Body of pancreas (tissue), 4 donors: ENCODE results near the gene PLA2G4B. TPM values are rescaled to one million over a fixed set of nuclear protein-coding genes. Genes with fewer than 3 reads are reported as not detected.

Experiments used
- ATAC-seq: fragments of 150-250 bp; one replicate; pipeline ENCODE4 v1.9.1; 2016
- DNase-seq, 4 donors: peaks; one replicate each; pipeline ENCODE4 v3.0.0-alpha.2; 2019
- H3K27ac ChIP-seq, 4 donors: fragments of 200-600 bp; sonication (generic); 1 replicate in 3 of 4; 2 replicates in 1 of 4; pipeline versions ENCODE4 v1.5.1 to v1.6.1; 2016 to 2019; ENCODE audit warnings: mild to moderate bottlenecking in 1 of 4, mixed read lengths in 1 of 4, moderate library complexity in 1 of 4
- H3K27me3 ChIP-seq, 2 donors: fragments of 200-600 bp; sonication (generic); one replicate each; pipeline ENCODE4 v1.6.0; 2016; ENCODE audit warnings: mild to moderate bottlenecking in 1 of 2
- H3K36me3 ChIP-seq, 2 donors: fragments of 200-600 bp; sonication (generic); replicated peaks in 1 of 2; 2 replicates each; pipeline ENCODE4 v1.5.1; 2016; ENCODE audit warnings: low read depth in 2 of 2; ENCODE audit not compliant: insufficient read depth in 1 of 2
- H3K4me1 ChIP-seq: fragments of 200-600 bp; sonication (generic); one replicate; pipeline ENCODE4 v1.6.0; 2016
- H3K4me3 ChIP-seq, 2 donors: fragments of 200-600 bp; sonication (generic); 1 replicate in 1 of 2; 2 replicates in 1 of 2; pipeline ENCODE4 v1.5.1; 2016 to 2019
- H3K9me3 ChIP-seq, 3 donors: fragments of 200-600 bp; sonication (generic); 1 replicate in 2 of 3; 2 replicates in 1 of 3; pipeline ENCODE4 v1.5.1; 2016
- POLR2A ChIP-seq, 3 donors: fragments of 450-650 bp; IDR thresholded peaks; one replicate each; pipeline ENCODE4 v1.6.1; 2016; ENCODE audit warnings: antibody characterized with exemption in 3 of 3, mild to moderate bottlenecking in 2 of 3
- WGBS, 2 donors: methylation state at CpG; one replicate each; pipeline ENCODE4 v1.1.5; 2017; 5-methylcytosine and 5-hydroxymethylcytosine counted together
- intact Hi-C: fragments of 100-400 bp; cut with DNase I; formaldehyde crosslinking; loops from one replicate; pipeline ENCODE4 v1.15.1; 2023
- total RNA-seq, 2 donors: library from RNA; depleted of rRNA; stranded (reverse); fragments of >200 nt; gene quantifications; one replicate each; pipeline ENCODE4 v1.1.0, GENCODE V29; 2016
- TF ChIP-seq, protein P1 (sequence below), 7 experiments: fragments of 450-650 bp in 4 of 7; fragments of 200-600 bp in 3 of 7; sonication (generic) in 3 of 7; IDR thresholded peaks; one replicate each; pipeline ENCODE4 v1.5.1; 2016 to 2019; ENCODE audit warnings: antibody characterized with exemption in 7 of 7

The PLA2G4B gene
- total RNA-seq, 2 donors from 2014 or later: 17.4 to 18.1 TPM

GRCh38 chr15:41860049-41860828 lies 21.6 kb downstream of the PLA2G4B start:
- intact Hi-C loops: no loop called here
- Histone ChIP-seq H3K27ac (no peak overlapping the region), H3K9me3 (no peaks in the 10 kb centered on the region), H3K27me3 (no peaks in the 10 kb centered on the region), H3K4me1 (no peaks in the 10 kb centered on the region), H3K4me3 (no peak overlapping the region), H3K36me3 (no peaks in the 10 kb centered on the region)
- ATAC-seq (no peak), DNase-seq (no peak)
- 70 to 74% methylated on average over 7 to 15 of the region's 15 CpGs for WGBS, 2 donors
- TF ChIP-seq POLR2A (IDR thresholded peaks at IDR 0.05): no peak
- TF ChIP-seq, protein P1, sequence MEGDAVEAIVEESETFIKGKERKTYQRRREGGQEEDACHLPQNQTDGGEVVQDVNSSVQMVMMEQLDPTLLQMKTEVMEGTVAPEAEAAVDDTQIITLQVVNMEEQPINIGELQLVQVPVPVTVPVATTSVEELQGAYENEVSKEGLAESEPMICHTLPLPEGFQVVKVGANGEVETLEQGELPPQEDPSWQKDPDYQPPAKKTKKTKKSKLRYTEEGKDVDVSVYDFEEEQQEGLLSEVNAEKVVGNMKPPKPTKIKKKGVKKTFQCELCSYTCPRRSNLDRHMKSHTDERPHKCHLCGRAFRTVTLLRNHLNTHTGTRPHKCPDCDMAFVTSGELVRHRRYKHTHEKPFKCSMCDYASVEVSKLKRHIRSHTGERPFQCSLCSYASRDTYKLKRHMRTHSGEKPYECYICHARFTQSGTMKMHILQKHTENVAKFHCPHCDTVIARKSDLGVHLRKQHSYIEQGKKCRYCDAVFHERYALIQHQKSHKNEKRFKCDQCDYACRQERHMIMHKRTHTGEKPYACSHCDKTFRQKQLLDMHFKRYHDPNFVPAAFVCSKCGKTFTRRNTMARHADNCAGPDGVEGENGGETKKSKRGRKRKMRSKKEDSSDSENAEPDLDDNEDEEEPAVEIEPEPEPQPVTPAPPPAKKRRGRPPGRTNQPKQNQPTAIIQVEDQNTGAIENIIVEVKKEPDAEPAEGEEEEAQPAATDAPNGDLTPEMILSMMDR (IDR thresholded peaks at IDR 0.05): no peak

DNA sequence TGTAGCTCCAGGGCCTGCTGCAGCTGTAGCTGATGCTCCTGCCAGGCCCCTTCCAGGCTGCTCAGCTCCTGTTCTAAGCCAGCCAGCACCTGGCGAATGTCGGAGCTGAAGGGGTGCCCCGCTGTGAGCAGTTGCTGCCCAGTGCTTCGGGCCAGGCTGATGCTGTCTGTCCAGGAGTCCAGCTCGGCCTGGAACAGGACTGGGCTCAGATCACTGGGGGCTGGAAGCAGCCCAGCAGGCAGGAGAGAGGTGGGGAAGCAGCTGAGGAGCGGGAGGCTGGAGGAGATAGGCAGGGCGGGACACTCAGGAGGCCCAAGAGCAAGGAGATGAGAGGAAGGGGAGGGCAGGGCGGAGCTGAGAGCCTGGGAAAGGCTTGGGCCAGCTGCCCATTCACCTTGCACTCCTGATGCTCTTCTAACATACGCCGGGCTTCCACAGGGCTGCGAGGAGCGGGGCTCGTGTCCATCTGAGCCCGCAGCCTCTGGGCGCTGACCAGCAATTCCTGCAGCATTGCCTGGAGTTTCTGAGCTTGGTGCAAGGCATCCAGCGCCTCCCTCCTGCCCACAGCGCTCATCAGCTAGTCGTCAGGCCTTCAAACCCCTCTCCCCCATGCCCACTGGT lies 23.2 kb downstream of the PLA2G4B start:
- no peaks in the 10 kb centered on the region for H3K27me3 ChIP-seq
- TF ChIP-seq, protein P1 (IDR thresholded peaks at IDR 0.05): no peak
- no peak for TF ChIP-seq POLR2A (IDR thresholded peaks at IDR 0.05)
- no peaks in the 10 kb centered on the region for H3K9me3 ChIP-seq
- H3K36me3 ChIP-seq: no peaks in the 10 kb centered on the region
- no peak for DNase-seq
- ATAC-seq: no peak
- no peaks in the 10 kb centered on the region for H3K4me1 ChIP-seq
- H3K4me3 ChIP-seq: no peak overlapping the region
- no peak overlapping the region for H3K27ac ChIP-seq
- intact Hi-C loops: no loop called here
- 90 to 93% methylated on average over 10 to 18 of the region's 18 CpGs for WGBS, 2 donors

- H3K4me1 ChIP-seq: no peaks in the 10 kb centered on the region
- WGBS, 2 donors: 64% methylated on average over 17 of the region's 19 CpGs; no CpG with 5 or more reads in 1 of the 2 donors
These were observed 24.0 kb downstream of the PLA2G4B start for GRCh38 chr15:41862515-41863116.

GRCh38 chr15:41865490-41866055 lies 26.9 kb downstream of the PLA2G4B start:
- intact Hi-C loops: no loop called here
- 76 to 88% methylated on average over 7 to 18 of the region's 18 CpGs for WGBS, 2 donors
- Histone ChIP-seq H3K27me3 (no peaks in the 10 kb centered on the region), H3K4me3 (no peak overlapping the region), H3K4me1 (no peaks in the 10 kb centered on the region), H3K36me3 (no peaks in the 10 kb centered on the region), H3K9me3 (no peaks in the 10 kb centered on the region), H3K27ac (no peak overlapping the region)
- DNase-seq (no peak), ATAC-seq (no peak)
- TF ChIP-seq POLR2A (IDR thresholded peaks at IDR 0.05): no peak
- TF ChIP-seq, protein P1 (IDR thresholded peaks at IDR 0.05): no peak

More at GRCh38 chr15:41862515-41863116, 24.0 kb downstream of the PLA2G4B start:
- Histone ChIP-seq H3K9me3 (no peaks in the 10 kb centered on the region), H3K36me3 (no peaks in the 10 kb centered on the region), H3K27ac (no peak overlapping the region), H3K4me3 (no peak overlapping the region), H3K27me3 (no peaks in the 10 kb centered on the region)
- DNase-seq (peak in 3 of 4 donors; percentile 54 to 71 (median 55)), ATAC-seq (no peak)
- no peak for TF ChIP-seq POLR2A (IDR thresholded peaks at IDR 0.05)
- TF ChIP-seq, protein P1 (IDR thresholded peaks at IDR 0.05): no peak
- intact Hi-C loops: no loop called here
